ENCODE measurements around the gene DAZL. TPM values are rescaled to one million over a fixed set of nuclear protein-coding genes. Genes with fewer than 3 reads are reported as not detected.
A peak's percentile ranks its signal among the peaks of the same experiment; 100 is the strongest.

The DAZL gene
- total RNA-seq, 1 donor from 2014 or later, result not detected

DNA sequence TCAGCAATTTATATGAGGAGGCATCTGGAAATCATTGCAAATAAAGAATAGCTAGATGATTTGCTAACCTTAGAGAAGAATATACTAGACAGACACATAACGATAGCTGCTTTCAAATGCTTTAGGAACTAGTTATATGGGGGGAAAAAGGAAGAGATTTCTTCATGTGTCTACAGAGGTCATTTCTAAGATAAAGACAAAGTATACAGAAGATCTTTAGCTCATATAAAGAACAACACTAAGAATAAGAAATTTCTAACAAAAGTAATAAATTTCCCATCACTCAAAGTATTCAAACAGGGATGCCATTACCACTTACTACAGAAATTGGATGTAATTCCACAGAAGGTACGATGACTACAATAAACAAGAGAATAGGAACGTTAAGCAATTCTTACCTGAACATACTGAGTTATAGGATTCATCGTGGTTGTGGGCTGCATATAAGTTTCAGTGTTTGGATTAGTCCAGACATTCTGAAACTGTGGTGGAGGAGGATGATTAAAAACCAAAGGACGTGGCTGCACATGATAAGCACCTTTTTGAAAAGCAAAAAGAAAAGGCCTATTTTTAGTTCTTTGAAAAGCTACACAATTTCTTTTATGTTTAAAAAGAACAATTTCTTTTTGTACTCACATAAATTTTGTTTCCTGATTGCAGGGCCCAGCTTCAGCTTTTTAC, 8.7 kb downstream of the DAZL start:
- no peak for DNase-seq (ENCODE audit: low read depth, low spot score)

DNA sequence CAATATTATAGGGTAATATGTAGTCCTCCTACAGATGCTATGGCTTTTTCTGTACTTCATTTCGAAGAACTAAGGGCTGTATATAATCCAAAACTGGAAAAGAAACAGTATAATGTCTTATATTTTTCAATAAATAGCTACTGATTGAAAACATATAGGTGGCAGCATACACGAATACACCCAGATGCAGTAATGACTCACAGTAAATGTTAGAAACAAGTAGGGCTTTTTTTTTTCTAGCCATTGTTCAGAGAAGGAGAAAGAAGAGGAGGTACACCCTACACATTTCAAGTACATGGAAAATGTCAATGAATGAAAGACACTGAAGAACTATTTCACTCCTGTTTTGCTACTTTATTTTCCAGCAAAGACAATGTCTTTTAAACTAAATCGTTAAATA, 9.4 kb downstream of the DAZL start:
- no peak for DNase-seq (ENCODE audit: low read depth, low spot score)

DNA sequence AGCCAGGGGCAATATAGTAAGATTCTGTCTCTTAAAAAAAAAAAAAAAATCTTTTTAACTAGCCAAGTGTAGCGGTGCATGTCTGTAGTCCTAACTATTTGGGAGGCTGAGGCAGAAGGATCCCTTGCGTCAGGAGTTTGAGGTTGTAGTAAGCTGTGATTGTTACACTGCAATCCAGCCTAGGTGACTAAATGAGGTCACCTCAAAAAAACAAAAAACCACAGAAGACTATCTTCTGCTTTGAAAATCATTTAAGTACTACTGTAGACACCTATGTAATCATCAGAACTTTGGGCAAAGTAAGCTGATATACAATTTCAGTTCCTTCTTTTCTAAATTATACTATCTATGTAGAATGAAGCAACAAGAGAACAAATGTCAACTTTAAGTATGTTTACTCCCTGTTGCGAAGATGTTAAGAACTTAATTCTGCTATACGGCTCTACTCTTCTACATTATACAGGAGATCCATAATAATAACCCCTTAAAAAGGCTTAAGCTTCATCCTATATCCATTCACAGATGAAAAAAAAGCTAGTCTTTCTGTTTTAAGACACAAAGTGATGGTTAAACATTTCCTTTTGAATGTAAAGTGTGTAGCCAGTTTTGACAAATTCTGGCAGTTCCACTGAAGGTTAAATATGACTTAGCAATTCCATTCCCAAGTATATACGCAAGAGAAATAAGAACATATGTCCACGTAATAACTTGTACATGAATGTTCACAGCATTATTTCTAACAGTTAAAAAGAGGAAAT, 15.2 kb downstream of the DAZL start:
- DNase-seq (ENCODE audit: low read depth, low spot score), result no peak

DNA sequence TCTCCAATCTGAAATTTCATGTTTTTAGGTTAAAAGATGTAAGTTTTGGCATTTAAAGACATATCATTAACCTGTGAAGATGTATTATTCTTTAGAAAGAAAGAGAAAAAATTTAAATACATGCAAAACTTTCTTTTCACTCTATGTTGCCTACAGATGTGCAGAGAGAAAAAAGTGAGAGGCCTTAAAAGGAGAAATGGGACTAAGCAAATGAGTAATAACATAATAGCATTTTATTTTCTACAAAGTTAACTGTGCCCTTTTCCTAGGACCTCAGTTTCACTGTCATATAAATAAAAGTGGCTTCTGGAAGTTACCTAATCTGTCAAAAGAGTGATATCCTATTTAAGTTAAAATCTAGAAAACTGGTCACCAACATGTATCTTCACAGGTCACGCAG, 16.1 kb downstream of the DAZL start:
- DNase-seq (ENCODE audit: low read depth, low spot score), result no peak

DNA sequence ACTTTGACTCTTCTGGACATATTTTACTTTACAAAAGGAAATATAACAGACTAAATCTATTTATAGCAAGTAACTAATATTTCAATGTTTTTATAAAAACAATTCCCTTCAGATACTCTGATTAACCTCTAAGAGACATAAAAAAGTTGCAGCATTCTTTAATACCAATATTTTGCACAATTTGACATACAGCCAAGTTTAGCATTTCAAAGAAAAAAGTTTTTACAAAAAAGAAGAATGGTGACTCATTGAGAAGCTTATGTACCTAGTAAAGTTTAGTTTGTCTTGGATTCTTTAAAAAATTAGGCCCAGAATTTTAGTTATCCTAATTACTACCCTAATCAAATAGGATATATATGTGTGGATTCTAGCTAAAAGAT, 17.6 kb downstream of the DAZL start:
- no peak for DNase-seq (ENCODE audit: low read depth, low spot score)

DNA sequence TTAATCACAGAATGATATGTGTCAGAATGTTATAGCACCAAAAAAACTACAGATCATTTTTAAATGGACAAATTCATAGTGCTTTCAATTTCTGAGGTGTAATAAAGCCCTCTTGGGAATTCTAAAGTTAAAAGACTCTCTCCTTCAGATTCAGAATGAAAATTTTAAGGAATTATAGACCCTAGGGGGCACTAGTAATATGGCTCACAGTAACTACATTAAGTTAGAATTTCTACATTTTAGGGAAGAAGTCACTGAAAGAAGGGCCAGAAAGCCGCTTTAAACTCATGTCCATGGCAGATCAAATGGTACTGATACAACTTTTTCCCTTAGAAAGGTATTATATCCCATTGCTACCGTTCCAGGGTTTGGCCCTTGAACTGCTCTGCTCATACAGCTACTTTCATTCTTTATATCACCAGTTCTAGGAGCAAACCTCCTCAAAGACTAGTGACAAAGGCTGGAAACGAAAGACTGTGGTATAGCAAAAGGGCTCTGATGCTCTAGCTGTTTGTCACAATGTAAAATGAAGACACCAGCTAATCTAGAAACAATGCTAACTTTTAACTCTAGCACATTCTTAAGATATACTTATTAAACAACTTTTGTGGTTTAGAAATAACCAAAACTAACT, 18.1 kb downstream of the DAZL start:
- no peak for DNase-seq (ENCODE audit: low read depth, low spot score)

DNA sequence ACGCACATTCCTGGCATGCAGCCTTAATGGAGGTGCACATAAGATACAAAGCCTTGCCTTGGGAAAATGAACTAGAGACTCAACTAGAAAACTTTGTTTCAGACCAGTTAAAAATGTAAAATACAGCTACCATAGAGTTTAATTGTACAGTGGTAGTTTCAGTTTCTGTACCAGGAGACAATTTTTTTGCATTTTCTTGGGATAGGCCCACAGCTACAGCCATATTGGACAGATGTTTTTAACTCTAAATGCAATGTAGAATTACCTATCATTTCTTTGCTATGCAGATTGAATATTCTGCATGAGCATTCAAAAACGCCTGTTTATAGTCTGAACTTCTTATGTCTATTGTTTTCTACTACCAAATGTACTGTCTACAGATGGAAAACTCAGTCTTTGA, 20.3 kb downstream of the DAZL start:
- no peak for DNase-seq (ENCODE audit: low read depth, low spot score)

DNA sequence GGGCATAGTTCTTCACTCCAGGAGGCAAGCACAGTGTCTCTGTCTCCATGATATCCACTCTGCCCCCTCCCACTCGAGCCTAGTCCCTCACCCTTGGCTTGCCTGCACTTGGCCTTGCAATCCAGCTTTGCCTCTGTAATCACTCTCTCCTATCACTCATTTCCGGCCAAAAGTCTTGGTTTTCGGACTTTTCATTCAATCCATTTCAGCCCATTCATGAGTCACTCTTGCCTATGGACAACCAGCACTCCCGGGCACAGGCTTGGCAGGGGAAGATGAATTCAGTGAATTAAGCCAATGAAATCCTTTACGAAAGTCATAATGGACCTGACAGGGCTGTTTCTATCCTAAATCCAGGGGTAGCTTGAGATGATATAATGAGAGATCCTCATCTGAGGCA, 21.7 kb downstream of the DAZL start:
- no peak for DNase-seq (ENCODE audit: low read depth, low spot score)

DNA sequence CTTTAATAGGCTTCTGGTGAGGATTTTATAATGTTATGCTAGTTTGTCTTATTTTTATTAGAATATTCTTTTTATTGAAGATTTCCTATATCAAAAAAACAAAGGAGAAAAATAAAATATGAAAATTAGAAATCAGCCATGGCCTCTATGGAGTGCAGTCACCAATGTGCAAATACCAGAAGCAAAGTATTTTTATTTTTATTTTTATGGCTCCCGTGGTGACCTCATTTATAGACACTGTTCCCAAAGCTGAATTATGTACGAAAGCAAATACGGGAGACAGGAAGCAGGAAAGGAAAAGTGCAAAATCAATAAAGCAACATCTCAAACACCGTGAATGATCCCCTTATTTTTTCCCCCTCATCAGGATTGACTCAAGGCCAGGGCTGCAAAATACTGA, 35.1 kb downstream of the DAZL start:
- DNase-seq (ENCODE audit: low read depth, low spot score), result no peak

DNA sequence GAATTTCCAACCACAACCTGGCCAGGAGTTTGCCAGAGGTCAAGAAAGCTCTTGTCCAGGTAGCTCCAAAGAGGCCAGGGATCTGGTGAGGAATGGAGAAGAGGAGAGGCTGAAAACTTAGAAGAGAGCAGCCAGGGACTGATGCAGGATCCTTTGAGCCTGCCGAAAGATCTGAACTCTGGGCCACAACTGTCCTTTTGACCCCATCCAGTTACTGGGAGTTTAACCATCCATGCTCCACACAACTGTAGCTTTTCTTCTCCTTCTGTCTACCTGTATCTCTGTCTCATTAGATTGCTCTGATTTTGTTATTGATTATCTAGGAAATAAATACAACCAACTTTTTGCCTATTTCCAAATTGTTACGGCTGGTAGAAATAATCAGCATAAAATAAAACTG, 36.7 kb downstream of the DAZL start:
- DNase-seq (ENCODE audit: low read depth, low spot score), result no peak

DNA sequence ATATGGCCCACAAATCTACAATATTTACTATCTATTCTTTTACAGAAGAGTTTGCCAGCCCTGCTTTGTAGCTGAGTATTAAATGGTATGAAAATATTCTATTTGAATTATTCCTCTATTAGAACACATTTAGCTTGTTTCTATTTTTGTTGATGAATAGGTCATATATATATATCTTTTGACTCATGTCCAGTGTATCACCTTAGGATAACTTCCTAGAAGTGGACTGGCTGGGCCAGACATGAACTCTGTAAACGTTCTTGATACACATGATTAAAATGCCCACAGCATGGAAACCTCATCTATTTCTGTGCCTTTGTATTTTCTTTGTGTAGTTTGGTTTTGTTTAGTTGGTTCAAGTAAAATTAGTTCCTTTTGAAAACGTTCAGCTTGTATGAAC, 37.1 kb downstream of the DAZL start:
- DNase-seq (ENCODE audit: low read depth, low spot score), result no peak

DNA sequence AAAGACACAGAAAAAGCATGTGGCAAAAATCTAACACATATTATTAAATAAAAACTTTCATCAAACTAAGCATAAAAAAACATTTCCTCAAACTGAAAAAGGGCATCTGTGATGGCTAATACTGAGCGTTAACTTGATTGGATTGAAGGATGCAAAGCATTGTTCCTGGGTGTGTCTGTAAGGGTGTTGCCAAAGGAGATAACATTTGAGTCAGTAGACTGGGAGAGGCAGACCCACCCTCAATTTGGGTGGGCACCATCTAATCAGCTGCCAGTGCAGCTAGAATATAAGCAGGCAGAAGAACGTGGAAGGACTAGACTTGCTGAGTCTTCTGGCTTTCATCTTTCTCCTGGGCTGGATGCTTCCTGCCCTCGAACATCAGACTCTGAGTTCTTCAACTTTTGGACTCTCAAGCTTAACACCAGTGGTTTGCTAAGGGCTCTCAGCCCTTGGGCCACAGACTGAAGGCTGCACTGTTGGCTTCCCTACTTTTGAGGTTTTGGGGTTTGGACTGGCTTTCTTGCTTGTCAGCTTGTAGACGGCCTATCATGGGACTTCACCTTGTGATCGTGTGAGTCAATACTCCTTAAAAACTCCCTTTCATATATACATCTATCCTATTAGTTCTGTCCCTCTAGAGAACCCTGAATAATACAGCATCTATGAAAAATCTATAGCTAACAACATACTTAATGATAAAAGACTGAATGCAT, 45.4 kb downstream of the DAZL start:
- DNase-seq (ENCODE audit: low read depth, low spot score), result no peak

DNA sequence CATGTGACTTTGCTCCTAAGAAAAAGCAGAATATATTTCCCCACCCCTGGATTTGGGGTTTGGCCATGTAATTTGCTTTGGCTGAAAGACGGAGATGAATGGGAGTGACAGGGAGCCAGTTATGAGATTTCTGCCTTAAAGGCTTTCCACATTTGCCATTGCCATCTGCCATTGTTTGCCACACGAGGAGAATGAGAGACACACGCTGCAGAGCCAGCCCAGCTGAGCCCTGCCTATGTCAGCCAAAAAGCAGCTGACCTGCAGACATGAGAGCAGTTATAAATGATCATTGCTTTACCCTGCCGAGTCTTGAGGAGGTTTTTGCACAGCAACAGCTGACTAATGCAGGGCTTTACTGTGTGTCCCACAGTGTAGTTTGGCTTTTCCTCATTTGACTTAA, 51.1 kb downstream of the DAZL start:
- DNase-seq (ENCODE audit: low read depth, low spot score), result no peak

DNA sequence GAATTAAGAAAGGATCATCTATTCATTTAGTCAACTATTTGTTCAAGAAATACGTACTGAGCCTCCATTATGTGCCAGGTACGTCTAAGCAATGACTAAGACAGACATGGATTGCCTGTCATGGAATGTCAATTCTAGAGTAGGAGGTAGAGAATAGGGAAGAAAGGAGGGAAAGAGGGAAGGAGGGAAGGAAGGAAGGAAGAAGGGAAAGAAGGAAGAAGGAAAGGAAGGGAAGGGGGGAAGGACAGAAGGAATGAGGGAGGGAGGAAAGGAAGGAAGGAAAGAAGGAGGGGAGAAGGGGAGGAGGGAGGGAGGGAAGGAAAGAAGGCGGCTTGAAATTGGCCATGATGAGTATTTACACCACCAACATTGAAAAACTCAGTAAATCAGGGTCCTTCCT, 52.5 kb downstream of the DAZL start:
- DNase-seq (ENCODE audit: low read depth, low spot score), result no peak

DNA sequence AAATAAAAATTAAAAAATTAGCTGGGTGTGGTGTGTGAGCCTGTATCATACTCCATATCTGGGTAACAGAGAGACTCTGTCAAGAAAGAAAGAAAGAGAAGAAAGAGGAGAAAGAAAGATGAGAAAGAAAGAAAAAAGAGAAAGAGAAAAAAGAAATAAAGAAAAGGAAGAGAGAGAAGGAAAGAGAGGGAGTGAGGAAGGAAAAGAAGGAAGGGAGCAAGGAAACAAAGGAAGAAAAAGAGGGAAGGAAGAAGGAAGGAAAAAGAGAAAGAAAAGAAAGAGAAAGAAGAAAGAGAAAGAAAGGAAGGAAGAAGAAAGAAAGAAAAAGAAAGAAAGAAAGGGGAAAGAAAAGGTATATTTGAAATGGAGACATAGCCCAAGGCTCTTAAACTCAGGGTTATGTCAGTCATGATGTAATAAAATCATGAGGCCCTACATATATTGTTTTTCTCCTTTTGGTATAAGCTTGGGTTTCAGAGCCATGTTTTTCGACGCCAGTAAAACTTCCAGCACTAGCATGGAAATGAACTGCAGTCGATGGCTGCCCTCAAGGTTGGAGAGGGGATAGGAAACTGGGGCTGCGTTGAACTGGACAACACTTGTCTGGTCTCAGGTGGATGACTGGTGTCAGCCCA, 53.8 kb downstream of the DAZL start:
- DNase-seq (ENCODE audit: low read depth, low spot score), result no peak

DNA sequence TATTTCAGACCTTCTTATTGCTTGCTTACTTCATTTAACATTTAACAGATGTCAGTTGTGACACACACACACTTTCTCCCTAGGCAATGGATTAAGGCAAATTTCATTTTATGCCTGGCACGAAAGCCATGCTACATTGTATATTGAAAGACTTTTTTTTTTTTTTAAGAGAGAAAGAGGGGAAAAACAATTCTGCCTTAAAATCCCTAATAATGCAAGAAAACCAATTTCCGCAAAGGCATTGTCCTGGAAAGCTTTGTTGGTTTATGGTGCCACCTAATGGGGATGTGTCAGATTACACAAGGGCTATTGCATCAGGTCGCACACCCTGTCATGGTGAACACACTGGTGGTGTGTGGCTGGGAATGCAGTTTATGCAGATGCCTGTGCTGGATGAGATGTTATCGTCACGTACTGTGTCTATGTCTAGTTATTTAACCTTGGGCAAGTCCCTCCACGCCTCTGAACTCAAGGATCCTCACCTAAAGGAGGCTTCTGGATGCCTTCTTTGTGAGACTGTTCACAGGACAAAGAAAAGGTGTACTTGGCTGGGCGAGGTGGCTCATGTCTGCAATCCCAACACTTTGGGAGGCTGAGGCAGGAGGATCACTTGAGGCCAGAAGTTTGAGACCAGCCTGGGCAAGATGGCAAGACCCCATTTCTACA, 54.4 kb downstream of the DAZL start:
- peak; percentile 43 for DNase-seq (ENCODE audit: low read depth, low spot score)

DNA sequence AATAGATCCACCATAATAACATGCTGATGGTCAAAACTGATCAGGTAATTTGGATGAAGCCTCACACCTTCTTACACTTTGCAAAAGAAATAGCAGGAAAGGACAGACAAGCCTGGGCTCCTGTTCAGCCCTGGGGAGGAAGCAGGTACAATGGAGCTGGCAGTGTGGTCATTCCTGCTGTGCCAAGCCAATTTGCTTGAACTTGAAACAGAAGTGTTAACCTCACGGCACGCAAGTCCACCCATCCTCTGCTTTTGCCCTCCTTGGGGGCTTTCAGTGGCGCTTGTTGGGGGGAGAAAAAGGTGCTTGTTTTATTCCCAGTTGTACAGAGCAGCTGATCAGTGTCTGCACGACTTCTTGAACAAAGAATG, 54.9 kb downstream of the DAZL start:
- no peak for DNase-seq (ENCODE audit: low read depth, low spot score)

DNA sequence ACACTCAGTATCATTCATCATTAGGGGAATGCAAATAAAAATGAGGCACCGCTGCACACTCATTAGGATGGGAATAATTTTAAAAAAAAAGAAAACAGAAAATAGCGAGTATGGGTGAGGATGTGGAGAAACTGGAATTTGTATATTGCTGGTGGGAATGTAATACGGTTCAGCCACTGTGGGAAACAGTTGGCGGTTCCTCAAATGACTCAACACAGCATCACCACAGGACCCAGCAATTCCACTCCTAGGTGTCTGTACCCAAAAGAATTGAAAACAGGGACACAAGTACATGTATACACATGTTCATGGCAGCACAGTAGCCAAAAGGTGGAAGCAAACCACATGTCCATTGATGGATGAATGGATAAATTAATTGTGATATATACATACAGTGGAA, 56.5 kb downstream of the DAZL start:
- no peak for DNase-seq (ENCODE audit: low read depth, low spot score)

DNA sequence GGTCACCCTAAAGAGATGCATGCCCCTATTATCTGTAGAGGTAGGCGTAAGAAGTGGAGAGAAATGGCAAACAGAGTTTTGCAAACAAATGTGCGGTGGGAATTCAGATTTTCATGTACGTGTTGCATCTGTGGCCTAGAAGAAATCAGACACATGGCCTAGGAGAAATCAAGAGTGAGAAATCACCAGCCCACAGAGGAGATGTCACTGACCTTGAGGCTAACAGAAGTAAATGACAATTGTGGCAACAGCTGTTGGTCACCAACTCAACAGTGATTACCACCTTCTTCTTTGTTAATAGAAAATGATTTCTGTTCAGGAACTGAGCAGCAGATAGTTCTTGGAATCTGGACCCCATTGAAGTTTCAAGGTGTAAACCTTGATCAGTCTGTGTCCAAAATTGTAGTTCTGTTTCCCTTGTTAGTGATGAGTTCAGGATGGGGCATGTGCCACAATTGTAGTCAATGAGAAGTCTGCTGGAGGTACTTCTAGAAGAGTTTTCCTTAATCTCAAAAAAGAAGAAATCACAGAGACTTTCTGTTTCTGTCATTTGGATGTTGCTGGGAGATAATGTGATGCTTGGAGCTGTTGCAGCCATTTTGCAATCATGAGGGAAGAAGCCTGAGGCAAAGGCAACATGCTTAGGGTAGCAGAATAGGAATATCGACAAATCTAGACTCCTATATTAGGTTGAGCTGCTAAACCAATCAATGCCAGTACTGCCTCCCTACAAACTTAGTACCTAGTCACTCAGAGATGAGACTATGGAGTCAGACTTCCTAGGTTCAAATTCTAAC, 57.5 kb downstream of the DAZL start:
- DNase-seq (ENCODE audit: low read depth, low spot score), result no peak

DNA sequence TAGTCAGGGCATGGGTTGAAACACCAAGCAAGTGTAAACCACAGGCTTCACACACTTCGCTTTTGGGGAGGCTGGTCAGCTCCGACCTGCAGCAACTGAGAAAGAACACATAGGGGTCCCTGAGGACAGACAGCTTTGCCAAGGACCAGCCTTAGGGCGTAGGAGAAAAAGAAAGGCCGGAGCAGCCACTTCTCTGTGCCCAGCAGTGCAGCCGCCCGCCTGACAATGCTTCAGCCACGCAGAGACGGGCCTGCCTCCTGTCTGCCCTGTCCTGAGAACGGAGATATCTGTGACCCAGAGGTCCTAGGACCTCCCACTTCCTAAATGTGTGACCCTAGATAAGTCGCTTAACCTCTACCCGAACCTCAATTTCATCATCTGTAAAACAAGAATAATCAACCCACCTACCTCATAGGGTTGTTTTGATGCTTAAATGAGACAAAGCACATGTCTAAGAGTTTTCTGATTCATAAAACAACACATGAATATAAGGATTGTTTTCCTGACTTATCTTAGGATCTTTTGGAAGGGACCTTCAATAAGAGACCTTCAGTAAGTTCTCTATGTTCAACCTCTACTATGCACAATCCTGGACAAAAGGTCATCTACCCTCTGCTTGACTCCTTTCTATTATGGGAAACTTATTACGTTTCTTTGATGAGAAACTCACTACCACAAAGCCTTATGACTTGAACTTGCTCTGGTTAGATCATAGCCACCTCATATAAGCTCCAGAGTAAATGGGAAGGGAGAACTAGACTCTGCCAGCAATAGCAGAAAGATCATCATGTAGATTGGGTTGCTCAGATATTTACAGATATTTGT, 58.8 kb downstream of the DAZL start:
- DNase-seq (ENCODE audit: low read depth, low spot score), result no peak
